Stimulated activated CD4-positive, alpha-beta T cell treated with anti-CD3 and anti-CD28 coated beads, Interleukin-4, amount 100 ng/mL, for 4 hours (primary cell): ENCODE data around the gene RCSD1.

Experiments used
- DNase-seq, 2 experiments: peaks; one replicate each; pipeline ENCODE4 v3.0.0-alpha.2; 2020

The RCSD1 gene

GRCh38 chr1:167618789-167619188, 11.2 kb upstream of the RCSD1 start:
- no peak for DNase-seq

DNA sequence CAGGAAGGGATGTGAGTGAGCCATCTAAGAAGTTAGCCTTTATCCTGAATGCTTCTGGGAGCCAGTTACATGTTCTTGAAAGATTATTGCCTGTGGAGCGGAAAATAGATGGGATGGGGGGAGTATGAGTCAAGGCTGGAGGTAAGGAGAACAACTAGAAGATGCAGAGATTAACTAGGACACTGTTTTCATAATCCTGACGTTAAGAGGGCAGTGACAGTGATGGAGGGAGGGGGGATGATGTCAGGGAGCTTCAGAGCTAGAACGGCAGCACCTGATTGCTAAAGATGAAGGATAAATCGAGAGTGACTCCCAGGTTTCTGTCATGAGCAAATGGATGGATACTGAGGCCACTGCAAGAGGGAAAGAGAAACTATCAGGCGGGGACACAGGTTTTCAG, 10.0 kb upstream of the RCSD1 start:
- no peak for DNase-seq

DNA sequence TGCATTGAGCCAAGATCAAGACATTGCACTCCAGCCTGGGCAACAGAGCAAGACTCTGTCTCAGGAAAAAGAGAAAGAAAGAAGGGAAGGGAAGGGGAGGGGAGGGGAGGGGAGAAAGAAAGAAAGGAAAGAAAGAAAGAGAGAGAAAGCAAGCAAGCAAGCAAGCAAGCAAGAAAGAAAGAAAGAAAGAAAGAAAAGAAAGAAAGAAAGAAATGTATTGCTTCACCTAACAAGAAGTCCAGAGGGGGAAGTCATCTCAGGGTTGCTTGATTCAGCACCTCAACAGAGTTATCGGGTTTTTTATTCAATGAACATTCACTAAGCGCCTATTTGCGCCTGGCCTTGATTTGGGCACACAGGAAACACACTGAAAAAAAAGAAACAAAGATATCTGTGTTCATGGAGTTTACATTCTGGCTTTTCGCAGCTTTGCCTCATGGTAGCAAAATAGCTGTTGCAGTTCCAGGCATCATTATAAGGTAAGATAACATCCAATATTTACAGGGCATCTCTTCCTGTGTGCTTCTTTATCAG, 8.2 kb upstream of the RCSD1 start:
- DNase-seq: no peak

GRCh38 chr1:167623951-167624350, 6.1 kb upstream of the RCSD1 start:
- no peak for DNase-seq

DNA sequence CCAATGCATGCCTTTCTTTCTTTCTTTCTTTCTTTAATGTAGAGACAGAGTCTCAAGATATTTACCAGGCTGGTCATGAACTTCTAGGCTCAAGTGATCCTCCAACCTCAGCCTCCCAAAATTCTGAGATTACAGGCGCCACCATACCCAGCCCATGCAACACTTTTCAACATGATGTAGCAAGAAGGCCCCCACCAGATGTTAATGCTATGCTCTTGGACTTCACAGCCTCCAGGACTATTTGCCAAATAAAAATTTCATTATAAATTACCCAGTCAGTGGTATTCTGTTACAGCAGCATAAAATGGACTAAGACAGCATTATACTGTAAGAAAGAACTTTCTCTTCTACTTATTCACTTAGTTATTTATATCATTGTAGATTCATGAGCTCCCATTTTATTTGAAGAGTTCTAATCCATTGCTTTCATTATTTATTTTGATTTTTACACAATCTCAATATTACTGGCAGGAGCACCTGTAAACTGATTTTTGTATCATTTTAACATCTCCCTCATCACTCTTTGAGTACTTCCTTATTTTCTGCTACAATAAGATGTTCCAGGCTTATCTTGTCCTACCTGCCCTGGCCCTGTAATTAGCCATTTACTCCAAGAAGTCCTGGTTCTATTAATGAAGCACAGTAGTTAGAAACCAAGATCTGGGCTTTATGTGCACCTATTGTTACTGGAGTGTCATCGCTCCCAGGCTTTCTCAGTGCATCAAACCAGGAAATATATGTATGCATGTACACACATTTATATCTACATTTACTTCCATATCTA, 4.8 kb upstream of the RCSD1 start:
- no peak for DNase-seq

DNA sequence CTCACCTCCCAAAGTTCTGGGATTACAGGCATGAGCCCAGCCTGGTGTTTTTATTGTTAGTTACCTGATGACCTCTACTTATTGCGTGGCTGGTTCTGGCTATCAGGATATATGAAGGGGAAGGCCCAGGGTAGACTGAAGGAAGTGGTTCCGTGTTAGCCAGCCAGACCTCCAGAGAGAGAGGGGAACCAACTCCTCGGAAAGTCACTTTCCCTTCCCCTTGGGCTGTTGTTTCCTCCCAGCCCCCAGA, 2.5 kb upstream of the RCSD1 start:
- DNase-seq: no peak

DNA sequence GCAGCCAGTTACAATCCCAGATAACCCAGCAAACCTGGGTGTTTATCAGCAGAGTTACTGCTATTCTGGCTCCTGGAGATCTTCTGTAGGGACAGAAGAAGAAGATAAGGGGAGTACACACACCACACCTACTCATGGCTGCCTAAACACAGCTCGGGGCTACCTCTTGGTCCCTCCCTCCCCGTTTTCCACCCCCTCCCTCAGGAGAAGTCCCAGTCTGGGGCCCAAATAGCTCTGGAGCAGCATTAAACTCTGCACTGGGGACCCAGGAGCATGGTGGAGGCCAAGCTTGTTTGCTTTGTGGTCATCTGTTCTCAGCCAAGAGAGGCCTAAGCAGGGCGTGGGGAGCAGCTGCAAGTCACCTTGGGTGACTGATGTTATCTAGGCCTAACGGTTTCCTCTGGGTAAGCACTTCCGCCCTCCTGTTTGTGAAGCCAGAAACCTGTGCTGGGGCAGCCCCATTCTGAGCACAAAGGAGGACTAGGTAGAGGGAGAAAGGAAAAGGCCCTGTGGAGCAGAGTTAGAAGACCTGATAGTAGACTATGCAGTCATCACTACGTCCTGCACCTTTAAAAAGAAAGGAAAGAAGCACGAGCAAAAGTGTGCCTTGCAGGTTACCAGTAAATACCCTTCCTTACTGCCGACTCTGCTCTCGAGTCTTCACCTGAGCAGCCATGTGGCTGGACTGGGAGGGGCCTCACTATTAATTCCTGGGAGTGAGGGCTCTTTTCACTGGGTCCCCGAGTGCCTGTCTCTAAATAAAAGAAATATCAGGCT, 2.0 kb upstream of the RCSD1 start:
- DNase-seq: peak; percentile 52 to 73

GRCh38 chr1:167628741-167629515, 1.1 kb upstream of the RCSD1 start:
- DNase-seq: no peak

- peak in 1 of 2 experiments; percentile 34 for DNase-seq
Observed at GRCh38 chr1:167630568-167631385, 745 bp downstream of the RCSD1 start.

DNA sequence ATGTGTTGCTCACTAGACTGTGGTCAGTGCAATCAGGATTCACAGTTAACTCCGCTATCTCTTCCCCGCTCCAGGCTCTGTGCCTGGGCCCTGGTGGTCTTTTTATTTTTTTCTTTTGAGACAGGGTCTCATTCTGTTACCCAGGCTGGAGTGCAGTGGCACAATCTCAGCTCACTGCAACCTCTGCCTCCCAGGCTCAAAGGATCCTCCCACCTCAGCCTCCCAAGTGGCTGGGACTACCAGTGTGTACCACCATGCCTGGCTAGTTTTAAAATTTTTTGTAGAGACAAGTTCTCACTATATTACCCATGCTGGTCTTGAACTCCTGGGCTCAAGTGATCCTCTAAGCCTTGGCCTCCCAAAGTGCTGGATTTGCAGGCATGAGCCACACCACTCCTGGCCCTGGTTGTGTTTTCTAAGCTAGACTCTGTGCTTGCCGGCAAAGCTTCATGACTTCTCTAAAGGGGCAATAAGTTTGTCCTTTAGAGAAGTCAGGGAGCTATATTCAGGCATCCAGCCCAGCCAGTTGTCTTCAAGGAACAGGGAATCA, 1.4 kb downstream of the RCSD1 start:
- DNase-seq: no peak

DNA sequence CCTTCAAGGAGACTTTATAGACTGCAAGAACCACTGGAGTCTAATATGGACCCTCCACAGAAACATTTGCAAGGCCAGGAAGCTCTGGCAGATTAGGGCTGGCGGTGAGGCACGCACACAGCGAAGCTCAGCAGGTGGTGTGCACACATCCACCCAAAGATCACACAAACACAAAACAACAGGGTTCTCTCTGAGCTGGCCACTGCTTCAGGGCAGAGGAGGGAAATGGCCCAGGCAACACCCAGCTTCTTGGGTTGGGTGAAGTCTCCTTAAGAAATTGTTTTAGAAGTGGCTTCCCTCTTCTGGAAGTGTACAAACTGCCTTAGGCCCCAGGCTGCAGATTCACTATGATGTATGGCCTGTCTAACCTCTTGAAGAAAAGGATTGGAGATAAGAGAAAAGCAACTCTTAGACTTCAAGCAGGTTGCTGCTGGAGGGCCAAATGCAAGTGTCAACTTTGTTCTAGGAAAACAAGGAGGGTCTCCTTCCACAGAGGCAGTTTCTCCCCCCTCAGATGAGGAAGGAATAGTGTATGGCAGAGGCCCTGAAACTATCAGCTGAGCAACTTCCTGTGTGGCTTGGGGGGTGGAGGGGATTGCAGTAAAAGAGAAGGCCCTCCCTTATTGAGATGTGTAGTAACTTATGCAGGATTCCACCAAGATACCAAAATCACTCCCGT, 2.0 kb downstream of the RCSD1 start:
- DNase-seq: peak in 1 of 2 experiments; percentile 21

DNA sequence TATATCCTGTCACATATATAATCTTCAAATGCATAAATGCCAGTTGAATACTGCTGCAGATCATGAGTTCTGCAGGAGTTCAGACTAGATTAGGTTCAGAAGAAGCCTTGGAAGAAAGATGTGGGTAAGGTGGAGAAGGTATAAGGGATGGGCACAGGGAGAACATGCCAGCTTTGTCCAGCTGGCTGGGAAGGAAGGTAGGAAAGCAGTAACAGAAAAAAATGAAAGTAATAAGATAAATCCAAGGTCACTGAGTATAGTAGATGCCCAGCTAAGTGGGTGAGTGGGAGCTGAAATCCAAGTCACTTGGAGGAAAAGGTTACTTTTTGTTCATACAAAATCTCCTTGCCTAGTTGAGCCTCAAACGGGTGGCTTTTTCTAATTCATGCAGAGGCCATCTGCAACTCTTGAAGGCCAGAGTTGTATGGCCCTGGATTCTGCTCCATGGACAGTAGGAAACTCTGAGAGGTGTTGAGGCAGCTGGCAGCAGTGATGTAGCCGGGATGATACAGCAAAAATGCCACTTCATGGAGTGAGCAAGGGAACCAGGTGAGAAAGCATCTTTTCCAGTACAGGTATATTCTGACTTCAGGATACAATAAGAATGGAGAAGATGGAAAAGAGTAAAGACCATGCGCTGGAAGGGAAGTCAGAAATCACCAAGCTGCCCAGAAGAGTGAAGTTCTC, 3.4 kb downstream of the RCSD1 start:
- no peak for DNase-seq

DNA sequence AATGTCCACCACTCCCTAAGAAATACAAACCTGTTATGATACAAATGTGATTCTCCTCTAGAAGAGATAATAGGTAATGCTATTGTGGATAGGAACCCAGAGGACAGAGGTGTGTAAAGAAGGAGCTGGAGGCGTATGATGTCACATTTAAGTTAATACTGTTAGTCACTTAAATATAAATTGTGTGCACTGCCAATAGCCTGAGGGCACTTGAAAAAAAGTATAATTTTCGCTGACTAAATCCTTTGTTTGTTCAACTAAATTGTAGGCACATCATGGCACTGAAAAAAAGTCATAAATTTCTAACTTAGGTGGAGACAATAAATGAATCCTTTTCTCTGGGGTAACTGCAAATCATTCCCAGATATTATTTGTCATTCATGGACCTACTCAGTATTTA, 4.4 kb downstream of the RCSD1 start:
- no peak for DNase-seq

GRCh38 chr1:167635156-167635648, 5.2 kb downstream of the RCSD1 start:
- no peak for DNase-seq

DNA sequence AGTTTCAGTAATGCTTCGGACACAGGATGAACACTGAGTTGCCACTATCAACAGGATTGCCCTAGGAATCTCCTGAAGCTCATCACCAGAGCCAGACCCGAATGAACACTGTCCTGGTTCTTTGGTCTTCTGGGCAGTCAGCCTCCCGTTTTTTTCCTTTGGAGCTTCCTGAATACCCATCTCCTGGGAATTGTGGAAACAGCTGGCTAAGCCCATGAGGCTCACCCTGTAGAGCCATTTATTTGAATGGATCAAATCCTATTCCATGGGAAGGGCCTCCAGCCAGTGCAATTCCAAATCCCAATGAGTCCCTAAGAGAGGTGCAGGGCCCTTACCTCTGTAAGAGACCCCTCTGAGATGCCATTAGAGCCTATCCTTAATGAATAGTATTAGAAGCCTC, 5.9 kb downstream of the RCSD1 start:
- no peak for DNase-seq

DNA sequence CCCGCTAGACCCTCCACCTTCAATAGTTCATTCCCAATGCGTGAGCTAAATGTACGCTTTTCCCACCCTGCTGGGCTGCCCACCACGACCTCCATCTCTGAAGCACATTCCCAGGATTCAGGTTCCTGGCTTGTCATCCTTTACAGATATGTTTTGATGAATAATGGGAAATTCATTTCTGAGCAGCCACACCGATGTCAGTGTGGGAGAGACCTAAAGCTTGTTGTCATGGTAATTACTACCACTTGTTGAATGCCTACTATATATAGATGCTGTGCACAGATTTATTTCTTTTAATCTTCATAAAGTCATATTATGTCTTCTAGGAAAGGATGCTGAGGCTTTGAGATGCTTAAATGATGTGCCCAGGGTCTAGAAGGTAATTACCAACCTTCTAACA, 8.0 kb downstream of the RCSD1 start:
- DNase-seq: no peak

GRCh38 chr1:167640051-167640450, 10.0 kb downstream of the RCSD1 start:
- no peak for DNase-seq

GRCh38 chr1:167641786-167642500, 11.9 kb downstream of the RCSD1 start:
- DNase-seq: no peak

DNA sequence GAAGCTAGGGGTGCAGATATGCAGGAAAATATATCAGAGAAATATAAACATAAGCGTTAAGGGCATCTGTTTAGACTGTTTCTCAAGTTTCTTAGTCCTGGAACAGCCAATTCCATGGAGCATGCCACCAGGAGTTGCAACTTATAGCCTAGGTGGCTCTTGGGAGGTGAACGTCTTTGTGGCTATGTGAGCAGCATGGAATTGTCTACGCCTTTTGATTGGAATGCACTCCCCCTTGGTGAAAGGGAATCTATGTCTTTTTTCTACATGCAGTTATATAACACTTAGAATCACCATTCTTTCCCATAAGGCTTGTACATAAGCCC, 12.4 kb downstream of the RCSD1 start:
- no peak for DNase-seq

GRCh38 chr1:167643441-167643840, 13.4 kb downstream of the RCSD1 start:
- DNase-seq: no peak
